ENCODE measurements around the gene NR2F6. TPM values are rescaled to one million over a fixed set of nuclear protein-coding genes. Genes with fewer than 3 reads are reported as not detected.
"Not testable (repeated sequence)": the region's sequence is repeated elsewhere in the genome, so short reads cannot be mapped to it uniquely, and the experiment has no call there.

The NR2F6 gene
- 100 to 1,000 TPM; 151 to 181 TPM for total RNA-seq
- long read RNA-seq, transcript NR2F6-201 (4 exons, 2,404 nt) = major isoform, 494 of 631 reads
- long read RNA-seq, partial matches to known transcripts = 130 of 631 reads
- long read RNA-seq, other reads (novel, unspliced or antisense) = 7 of 631 reads

- no peak for DNase-seq
Observed at GRCh38 chr19:17245535-17245984, at the start of gene NR2F6. Gene NR2F6, minus strand, starts transcription at chr19:17245919. Its CDS starts 699 bp downstream, at chr19:17245220.

GRCh38 chr19:17294051-17294891 is 48.6 kb upstream of the NR2F6 start:
- ATAC-seq (peak; percentile 26), DNase-seq (peak in 1 of 2 donors; percentile 66)
- intact Hi-C loops (cut with DNase I, micrococcal nuclease) = no loop called here

More at GRCh38 chr19:17245535-17245984, at the start of gene NR2F6:
- intact Hi-C loops (cut with DNase I, micrococcal nuclease) = no loop called here
- no peak for ATAC-seq

GRCh38 chr19:17293605-17294004 is 47.9 kb upstream of the NR2F6 start:
- intact Hi-C loops (cut with DNase I, micrococcal nuclease) = no loop called here
- ATAC-seq = no peak

GRCh38 chr19:17292301-17293074 is 46.8 kb upstream of the NR2F6 start:
- ATAC-seq (peak; percentile 93), DNase-seq (peak; percentile 82 to 86)
- intact Hi-C loops (cut with DNase I, micrococcal nuclease) = no loop called here

More at GRCh38 chr19:17293605-17294004, 47.9 kb upstream of the NR2F6 start:
- DNase-seq = no peak

- intact Hi-C loops (cut with DNase I, micrococcal nuclease) = loop anchor here in 1 of 2 donors (10.0 kb wide), 2 partner anchors 85 to 225 kb away; no protein-coding TSS in a partner anchor
- ATAC-seq (peak; percentile 41), DNase-seq (peak; percentile 72 to 81)
Observed at GRCh38 chr19:17289489-17289888, 43.8 kb upstream of the NR2F6 start.

- intact Hi-C loops (cut with DNase I, micrococcal nuclease) = loop anchor here in 1 of 2 donors (10.0 kb wide), 2 partner anchors 82 to 222 kb away; no protein-coding TSS in a partner anchor
- ATAC-seq (no peak), DNase-seq (no peak)
Observed at GRCh38 chr19:17286752-17287151, 41.0 kb upstream of the NR2F6 start.

GRCh38 chr19:17286263-17286662 is 40.5 kb upstream of the NR2F6 start:
- DNase-seq (no peak), ATAC-seq (no peak)
- intact Hi-C loops (cut with DNase I, micrococcal nuclease) = loop anchor here in 1 of 2 donors (10.0 kb wide), 2 partner anchors 81 to 221 kb away; no protein-coding TSS in a partner anchor

GRCh38 chr19:17285415-17286135 is 39.9 kb upstream of the NR2F6 start:
- DNase-seq = no peak
- intact Hi-C loops (cut with DNase I, micrococcal nuclease) = loop anchor here in 1 of 2 donors (10.0 kb wide), 2 partner anchors 81 to 221 kb away; no protein-coding TSS in a partner anchor
- no peak for ATAC-seq

- intact Hi-C loops (cut with DNase I, micrococcal nuclease) = loop anchor here (5.0 to 10.0 kb wide), 3 partner anchors 76 to 219 kb away; no protein-coding TSS in a partner anchor
- no peak for ATAC-seq
- no peak for DNase-seq
Observed at GRCh38 chr19:17283504-17283996, 37.8 kb upstream of the NR2F6 start.

- intact Hi-C loops (cut with DNase I, micrococcal nuclease) = loop anchor here (5.0 to 10.0 kb wide), 3 partner anchors 75 to 218 kb away; no protein-coding TSS in a partner anchor
Observed at GRCh38 chr19:17282488-17283125, 36.9 kb upstream of the NR2F6 start.

GRCh38 chr19:17281391-17282304 is 35.9 kb upstream of the NR2F6 start, which contains the start of gene ANKLE1:
Gene ANKLE1, plus strand, starts transcription at chr19:17281901. Its CDS starts 20 bp downstream, at chr19:17281921.
- intact Hi-C loops (cut with DNase I, micrococcal nuclease) = loop anchor here (5.0 to 10.0 kb wide), 3 partner anchors 74 to 217 kb away; no protein-coding TSS in a partner anchor
- peak; percentile 41 for ATAC-seq
- DNase-seq = peak in 1 of 2 donors; percentile 53

More at GRCh38 chr19:17282488-17283125, 36.9 kb upstream of the NR2F6 start:
- ATAC-seq (peak; percentile 98), DNase-seq (peak; percentile 81 to 92)

- intact Hi-C loops (cut with DNase I, micrococcal nuclease) = no loop called here
Observed at GRCh38 chr19:17279436-17279835, 33.7 kb upstream of the NR2F6 start.

GRCh38 chr19:17275441-17276175 is 29.9 kb upstream of the NR2F6 start:
- intact Hi-C loops (cut with DNase I, micrococcal nuclease) = no loop called here
- DNase-seq (no peak), ATAC-seq (no peak)

More at GRCh38 chr19:17279436-17279835, 33.7 kb upstream of the NR2F6 start:
- DNase-seq (no peak), ATAC-seq (no peak)

- intact Hi-C loops (cut with DNase I, micrococcal nuclease); ATAC-seq; DNase-seq: not testable (repeated sequence)
Observed at GRCh38 chr19:17274892-17275291, 29.2 kb upstream of the NR2F6 start.

- ATAC-seq (no peak), DNase-seq (no peak)
- intact Hi-C loops (cut with DNase I, micrococcal nuclease) = no loop called here
Observed at GRCh38 chr19:17268754-17269153, 23.0 kb upstream of the NR2F6 start.
